Measurements from ENCODE around the gene INPP4B.

INPP4B gene

GRCh38 chr4:142036795-142037583, 809.1 kb downstream of the INPP4B start:
- FAIRE-seq = peak; percentile 23
- TF ChIP-seq POLR2A (IDR thresholded peaks at IDR 0.05; ENCODE audit: low read depth, low read length) = no peak
- DNase-seq (ENCODE audit: insufficient read length, low spot score) = peak; percentile 4

GRCh38 chr4:142035566-142035965, 810.5 kb downstream of the INPP4B start:
- DNase-seq (ENCODE audit: insufficient read length, low spot score) = no peak
- no peak for TF ChIP-seq POLR2A (IDR thresholded peaks at IDR 0.05; ENCODE audit: low read depth, low read length)
- FAIRE-seq = no peak

- DNase-seq (ENCODE audit: insufficient read length, low spot score) = no peak
- no peak for TF ChIP-seq POLR2A (IDR thresholded peaks at IDR 0.05; ENCODE audit: low read depth, low read length)
- FAIRE-seq = no peak
Observed at GRCh38 chr4:142034101-142034500, 812.0 kb downstream of the INPP4B start.

- TF ChIP-seq POLR2A (IDR thresholded peaks at IDR 0.05; ENCODE audit: low read depth, low read length) = no peak
- FAIRE-seq = no peak
- no peak for DNase-seq (ENCODE audit: insufficient read length, low spot score)
Observed at GRCh38 chr4:142030010-142030409, 816.1 kb downstream of the INPP4B start.

GRCh38 chr4:142021761-142022160, 824.3 kb downstream of the INPP4B start:
- FAIRE-seq (no peak), DNase-seq (ENCODE audit: insufficient read length, low spot score) (no peak)
- TF ChIP-seq POLR2A (IDR thresholded peaks at IDR 0.05; ENCODE audit: low read depth, low read length) = no peak

DNA sequence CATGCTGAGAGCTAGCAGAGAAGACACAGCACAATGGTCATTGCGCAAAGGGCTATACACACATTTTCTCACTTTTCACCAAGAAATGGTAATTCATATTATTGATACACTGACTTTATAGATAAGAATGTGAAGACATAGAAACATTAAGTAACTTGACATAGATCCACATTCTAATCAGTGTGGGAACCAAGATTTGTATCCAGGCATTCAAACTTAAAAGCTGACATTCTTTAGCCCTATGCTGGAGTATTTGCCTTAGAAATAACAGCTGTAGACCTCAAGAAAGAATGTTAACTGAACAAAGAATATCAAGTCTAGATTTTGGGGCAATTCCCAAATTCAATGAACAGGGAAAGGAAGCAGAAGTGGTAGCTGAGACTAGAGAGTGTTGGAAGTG, 824.9 kb downstream of the INPP4B start:
- DNase-seq (ENCODE audit: insufficient read length, low spot score) (no peak), FAIRE-seq (no peak)
- TF ChIP-seq POLR2A (IDR thresholded peaks at IDR 0.05; ENCODE audit: low read depth, low read length) = no peak

GRCh38 chr4:142016031-142016430, 830.1 kb downstream of the INPP4B start:
- no peak for TF ChIP-seq POLR2A (IDR thresholded peaks at IDR 0.05; ENCODE audit: low read depth, low read length)
- DNase-seq (ENCODE audit: insufficient read length, low spot score) (no peak), FAIRE-seq (no peak)

- DNase-seq (ENCODE audit: insufficient read length, low spot score) = no peak
- no peak for FAIRE-seq
- TF ChIP-seq POLR2A (IDR thresholded peaks at IDR 0.05; ENCODE audit: low read depth, low read length) = no peak
Observed at GRCh38 chr4:142009751-142010150, 836.4 kb downstream of the INPP4B start.

DNA sequence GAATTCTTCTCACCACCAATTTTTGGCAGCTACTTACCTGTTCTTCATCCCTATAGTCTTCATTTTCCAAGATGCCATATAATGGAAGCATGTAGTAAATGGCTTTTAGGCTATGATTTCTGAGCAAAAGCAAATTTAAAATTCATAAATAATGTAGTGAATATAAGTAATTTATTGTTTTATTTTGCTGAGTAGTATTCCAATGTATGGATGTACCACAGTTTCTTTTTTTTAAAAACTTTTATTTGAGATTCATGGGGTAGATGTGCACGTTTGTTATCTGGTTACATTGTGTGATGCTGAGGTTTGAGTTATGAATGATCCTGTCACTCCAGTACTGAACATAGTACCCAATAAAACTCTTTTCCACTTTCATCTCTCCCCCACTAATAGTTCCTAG, 840.6 kb downstream of the INPP4B start:
- TF ChIP-seq POLR2A (IDR thresholded peaks at IDR 0.05; ENCODE audit: low read depth, low read length) = no peak
- DNase-seq (ENCODE audit: insufficient read length, low spot score) = no peak
- FAIRE-seq = no peak

GRCh38 chr4:141999446-142000143, 846.5 kb downstream of the INPP4B start:
- DNase-seq (ENCODE audit: insufficient read length, low spot score) (no peak), FAIRE-seq (no peak)
- TF ChIP-seq POLR2A (IDR thresholded peaks at IDR 0.05; ENCODE audit: low read depth, low read length) = no peak

- no peak for TF ChIP-seq POLR2A (IDR thresholded peaks at IDR 0.05; ENCODE audit: low read depth, low read length)
- DNase-seq (ENCODE audit: insufficient read length, low spot score) (no peak), FAIRE-seq (no peak)
Observed at GRCh38 chr4:141995056-141995455, 851.0 kb downstream of the INPP4B start.

DNA sequence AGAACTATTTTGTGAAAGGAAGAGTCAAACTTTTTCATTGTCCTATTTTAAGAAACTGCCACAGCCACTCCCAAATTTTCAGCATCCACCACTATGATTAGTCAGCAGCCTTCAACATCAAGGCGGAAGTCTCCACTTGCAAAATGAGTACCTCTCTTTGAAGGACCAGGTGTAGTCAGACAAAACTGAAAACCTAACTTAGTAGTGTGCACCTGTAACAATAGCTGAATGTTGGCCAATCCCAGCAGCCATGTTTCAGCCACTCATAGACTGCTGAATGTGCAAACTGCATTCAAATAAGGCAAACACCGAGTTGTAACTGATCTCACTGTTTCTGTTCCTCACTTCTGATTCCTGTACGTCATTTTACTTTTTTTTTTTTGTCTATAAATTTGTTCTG, 868.7 kb downstream of the INPP4B start:
- no peak for TF ChIP-seq POLR2A (IDR thresholded peaks at IDR 0.05; ENCODE audit: low read depth, low read length)
- no peak for FAIRE-seq
- no peak for DNase-seq (ENCODE audit: insufficient read length, low spot score)

All from H54 (cell line).